Activated naive CD8-positive, alpha-beta T cell treated with anti-CD3 and anti-CD28 coated beads, Interleukin-2, amount 10 ng/mL, durations not matched to agents 7 days and 5 days (primary cell): Measurements from ENCODE around the gene WDFY4. TPM values are rescaled to one million over a fixed set of nuclear protein-coding genes. Genes with fewer than 3 reads are reported as not detected.

Experiments
- ATAC-seq: fragments of 150-1000 bp; cut with Tn5 transposase; one replicate; pipeline ENCODE4 v1.10.0; 2021; ENCODE audit warnings: low read depth, moderate library complexity
- POLR2A ChIA-PET: fragments of 350-600 bp; sonication (Branson Sonifier 250); formaldehyde crosslinking; loops from one replicate; lab custom pipeline; 2021; ENCODE audit warnings: antibody characterized with exemption; lab: Charles Lee
- DNase-seq: peaks from one replicate; pipeline ENCODE4 v3.0.0; 2021
- H3K27ac Mint-ChIP-seq: one replicate; pipeline ENCODE4 v1.8.0; 2022; ENCODE audit warnings: mild to moderate bottlenecking, mixed read lengths
- H3K27me3 Mint-ChIP-seq: one replicate; pipeline ENCODE4 v1.8.0; 2022; ENCODE audit warnings: mild to moderate bottlenecking, moderate library complexity, mixed read lengths
- H3K36me3 Mint-ChIP-seq: one replicate; pipeline ENCODE4 v1.8.0; 2021; ENCODE audit warnings: mild to moderate bottlenecking, mixed read lengths
- H3K4me1 Mint-ChIP-seq: one replicate; pipeline ENCODE4 v1.8.0; 2021; ENCODE audit warnings: mixed read lengths
- H3K4me3 Mint-ChIP-seq: one replicate; pipeline ENCODE4 v1.8.0; 2022; ENCODE audit warnings: mild to moderate bottlenecking, moderate library complexity, mixed read lengths
- H3K9me3 Mint-ChIP-seq: one replicate; pipeline ENCODE4 v1.8.0; 2021; ENCODE audit warnings: mixed read lengths
- total RNA-seq, 2 experiments: library from RNA; stranded (reverse); gene quantifications; one replicate each; pipeline ENCODE4 v1.2.3, GENCODE V29; 2021

The WDFY4 gene
- total RNA-seq, 2 experiments from 2014 or later, result 1.5 to 2.4 TPM

- no peak overlapping the region for H3K27ac Mint-ChIP-seq
- ATAC-seq (no peak), DNase-seq (no peak)
- H3K4me3 Mint-ChIP-seq, result no peak overlapping the region
- POLR2A ChIA-PET, result no interaction called here
- H3K9me3 Mint-ChIP-seq, result no peaks in the 10 kb centered on the region
- H3K4me1 Mint-ChIP-seq, result no peaks in the 10 kb centered on the region
- no peaks in the 10 kb centered on the region for H3K27me3 Mint-ChIP-seq
- no peaks in the 10 kb centered on the region for H3K36me3 Mint-ChIP-seq
These were observed 39.5 kb downstream of the WDFY4 start for GRCh38 chr10:48724127-48724526.

GRCh38 chr10:48725708-48726107, 41.0 kb downstream of the WDFY4 start:
- H3K4me3 Mint-ChIP-seq, result no peak overlapping the region
- H3K27ac Mint-ChIP-seq, result no peak overlapping the region
- no peaks in the 10 kb centered on the region for H3K9me3 Mint-ChIP-seq
- no peaks in the 10 kb centered on the region for H3K27me3 Mint-ChIP-seq
- no peaks in the 10 kb centered on the region for H3K4me1 Mint-ChIP-seq
- ATAC-seq (no peak), DNase-seq (no peak)
- no peaks in the 10 kb centered on the region for H3K36me3 Mint-ChIP-seq
- POLR2A ChIA-PET, result no interaction called here

DNA sequence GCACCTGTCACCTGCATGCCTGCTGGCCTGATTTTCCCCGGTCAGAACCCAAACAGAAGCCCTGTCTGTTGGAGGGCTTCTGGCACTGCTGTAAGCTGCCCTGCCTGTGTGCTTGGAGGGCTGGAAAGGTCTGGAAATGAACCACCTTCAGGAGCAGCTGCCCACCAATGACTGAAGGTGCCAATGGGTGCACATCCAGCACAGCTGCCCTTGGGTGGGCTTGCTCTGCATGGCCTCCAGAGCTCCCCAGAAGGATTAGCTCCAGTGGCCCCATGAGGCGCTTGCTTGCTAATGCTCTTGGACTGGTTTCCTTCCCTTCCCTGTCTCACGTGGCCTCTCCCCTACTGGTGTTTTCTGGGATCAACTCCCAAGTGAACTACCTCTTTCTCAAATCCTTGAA, 43.2 kb downstream of the WDFY4 start:
- H3K27me3 Mint-ChIP-seq, result no peaks in the 10 kb centered on the region
- H3K27ac Mint-ChIP-seq, result no peak overlapping the region
- no peak for ATAC-seq

GRCh38 chr10:48729222-48729621, 44.5 kb downstream of the WDFY4 start:
- no peaks in the 10 kb centered on the region for H3K36me3 Mint-ChIP-seq
- H3K4me1 Mint-ChIP-seq, result no peaks in the 10 kb centered on the region
- no peaks in the 10 kb centered on the region for H3K27me3 Mint-ChIP-seq
- no peak overlapping the region for H3K27ac Mint-ChIP-seq
- H3K4me3 Mint-ChIP-seq, result no peak overlapping the region
- no peak for ATAC-seq
- no peak for DNase-seq
- POLR2A ChIA-PET, result no interaction called here
- no peaks in the 10 kb centered on the region for H3K9me3 Mint-ChIP-seq

More for the DNA sequence above, 43.2 kb downstream of the WDFY4 start:
- POLR2A ChIA-PET, result no interaction called here
- no peak for DNase-seq
- H3K4me3 Mint-ChIP-seq, result no peak overlapping the region
- H3K4me1 Mint-ChIP-seq, result no peaks in the 10 kb centered on the region
- no peaks in the 10 kb centered on the region for H3K9me3 Mint-ChIP-seq
- H3K36me3 Mint-ChIP-seq, result no peaks in the 10 kb centered on the region

- Mint-ChIP-seq H3K36me3 (no peaks in the 10 kb centered on the region), H3K9me3 (no peaks in the 10 kb centered on the region), H3K27me3 (no peaks in the 10 kb centered on the region), H3K27ac (no peak overlapping the region), H3K4me1 (no peaks in the 10 kb centered on the region), H3K4me3 (no peak overlapping the region)
- DNase-seq (no peak), ATAC-seq (no peak)
- POLR2A ChIA-PET, result no interaction called here
These were observed 45.3 kb downstream of the WDFY4 start for GRCh38 chr10:48729941-48730457.

- no peaks in the 10 kb centered on the region for H3K9me3 Mint-ChIP-seq
- no peak for DNase-seq
- no peaks in the 10 kb centered on the region for H3K4me1 Mint-ChIP-seq
- H3K4me3 Mint-ChIP-seq, result no peak overlapping the region
- peaks cover 2% of the 10 kb centered on the region for H3K27me3 Mint-ChIP-seq
- H3K36me3 Mint-ChIP-seq, result no peaks in the 10 kb centered on the region
- no peak overlapping the region for H3K27ac Mint-ChIP-seq
- ATAC-seq, result no peak
- POLR2A ChIA-PET, result no interaction called here
These were observed 46.5 kb downstream of the WDFY4 start for GRCh38 chr10:48731141-48731540.

DNA sequence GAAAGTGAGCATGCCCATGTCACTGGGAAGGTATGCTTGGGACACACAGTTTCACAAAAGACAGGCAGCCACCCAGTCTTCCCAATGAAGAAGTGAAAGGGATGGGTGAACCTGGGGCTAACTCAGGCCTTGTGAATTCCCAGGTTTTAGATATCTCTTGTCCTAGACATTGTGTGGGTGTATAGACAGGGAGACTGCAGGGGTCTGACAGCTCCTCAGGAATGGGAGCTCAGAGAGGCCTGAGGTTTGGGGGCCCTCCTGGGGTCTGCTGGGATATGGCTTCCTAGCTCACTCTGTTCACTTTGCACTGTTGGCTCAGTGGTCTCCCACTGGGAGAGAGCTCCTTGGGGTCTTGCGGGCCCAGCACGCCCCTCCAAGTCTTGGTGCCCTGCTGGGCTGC, 47.0 kb downstream of the WDFY4 start:
- no peak overlapping the region for H3K4me3 Mint-ChIP-seq
- H3K9me3 Mint-ChIP-seq, result no peaks in the 10 kb centered on the region
- no peak for ATAC-seq
- DNase-seq, result no peak
- H3K27ac Mint-ChIP-seq, result no peak overlapping the region
- no peaks in the 10 kb centered on the region for H3K36me3 Mint-ChIP-seq
- peaks cover 2% of the 10 kb centered on the region for H3K27me3 Mint-ChIP-seq
- POLR2A ChIA-PET, result no interaction called here
- H3K4me1 Mint-ChIP-seq, result no peaks in the 10 kb centered on the region

DNA sequence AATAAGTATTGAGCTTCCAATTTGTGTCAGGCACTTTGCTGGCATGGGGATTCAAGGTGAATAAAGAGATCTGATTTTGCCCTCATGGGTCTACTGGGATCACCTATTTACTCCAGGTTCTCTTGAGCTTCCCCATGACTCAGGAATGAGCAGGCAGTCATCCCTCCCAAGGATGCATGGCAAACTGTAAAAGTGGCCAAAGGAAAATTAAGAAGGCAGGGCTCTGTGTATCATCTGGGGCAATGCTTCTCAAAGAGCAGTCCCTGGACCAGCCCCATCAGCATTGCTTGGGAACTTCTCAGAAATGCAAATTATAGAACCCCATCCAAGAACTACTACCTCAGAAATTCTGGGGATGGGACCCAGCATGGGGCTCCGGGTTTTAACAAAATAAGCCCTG, 48.7 kb downstream of the WDFY4 start:
- H3K9me3 Mint-ChIP-seq, result no peaks in the 10 kb centered on the region

DNA sequence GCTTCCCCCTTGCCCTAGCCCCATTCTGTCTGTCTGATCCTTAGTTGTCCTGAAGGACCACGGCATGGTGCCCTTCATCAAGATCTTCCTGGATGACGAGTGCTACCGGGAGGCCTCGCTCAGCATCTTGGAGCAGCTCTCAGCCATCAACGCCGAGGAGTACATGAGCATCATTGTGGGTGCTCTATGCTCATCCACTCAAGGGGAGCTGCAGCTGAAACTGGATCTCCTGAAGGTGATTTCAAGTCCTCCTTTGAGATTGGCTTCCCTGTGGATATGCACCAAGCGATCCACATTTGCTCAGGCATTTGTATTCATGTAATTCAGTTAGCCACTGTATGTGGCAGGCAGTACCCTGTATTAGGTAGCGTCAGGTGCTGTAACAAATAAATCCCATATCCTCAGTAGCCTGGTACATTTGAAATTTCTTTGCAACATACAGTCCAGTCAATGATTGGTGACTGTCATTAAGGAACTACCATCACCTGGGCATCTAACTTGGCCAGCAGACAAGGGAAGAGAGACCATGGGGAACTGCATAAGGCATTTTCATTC, 51.2 kb downstream of the WDFY4 start:
- ATAC-seq, result no peak
- no peak for DNase-seq
- Mint-ChIP-seq H3K4me1 (no peaks in the 10 kb centered on the region), H3K27me3 (peaks cover 4% of the 10 kb centered on the region), H3K9me3 (no peaks in the 10 kb centered on the region), H3K27ac (no peak overlapping the region), H3K36me3 (no peaks in the 10 kb centered on the region), H3K4me3 (no peak overlapping the region)
- POLR2A ChIA-PET, result no interaction called here

More for the DNA sequence above, 48.7 kb downstream of the WDFY4 start:
- Mint-ChIP-seq H3K4me3 (no peak overlapping the region), H3K27ac (no peak overlapping the region), H3K4me1 (no peaks in the 10 kb centered on the region), H3K27me3 (peaks cover 4% of the 10 kb centered on the region), H3K36me3 (no peaks in the 10 kb centered on the region)
- DNase-seq (no peak), ATAC-seq (no peak)
- POLR2A ChIA-PET, result no interaction called here

- ATAC-seq, result no peak
- Mint-ChIP-seq H3K27me3 (peaks cover 7% of the 10 kb centered on the region), H3K27ac (no peak overlapping the region), H3K4me1 (no peaks in the 10 kb centered on the region), H3K36me3 (no peaks in the 10 kb centered on the region), H3K9me3 (no peaks in the 10 kb centered on the region), H3K4me3 (no peak overlapping the region)
- DNase-seq, result no peak
- POLR2A ChIA-PET, result no interaction called here
These were observed 51.9 kb downstream of the WDFY4 start for GRCh38 chr10:48736596-48736995.

DNA sequence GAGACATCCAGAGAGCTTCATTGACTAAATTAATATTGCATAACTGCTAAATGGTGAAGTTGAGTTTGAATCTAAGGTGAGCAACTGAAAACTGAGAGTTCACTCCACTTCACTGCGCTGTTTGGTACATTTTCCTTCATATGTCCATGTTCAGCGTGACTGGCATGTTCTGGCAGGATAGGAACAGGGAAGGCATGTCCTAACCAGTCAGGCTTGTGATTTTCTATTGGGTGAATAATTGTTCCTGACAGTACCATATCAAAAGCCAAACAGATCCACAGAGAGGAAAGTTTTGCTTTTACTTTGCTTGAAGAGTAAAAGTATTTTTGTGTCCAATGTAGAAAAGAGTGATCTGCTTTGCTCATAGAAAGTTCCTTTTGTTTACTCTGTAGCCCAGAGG, 53.2 kb downstream of the WDFY4 start:
- Mint-ChIP-seq H3K27me3 (peaks cover 9% of the 10 kb centered on the region), H3K4me3 (no peak overlapping the region), H3K36me3 (no peaks in the 10 kb centered on the region), H3K9me3 (no peaks in the 10 kb centered on the region), H3K4me1 (no peaks in the 10 kb centered on the region), H3K27ac (no peak overlapping the region)
- no peak for ATAC-seq
- POLR2A ChIA-PET, result no interaction called here
- DNase-seq, result no peak

- H3K9me3 Mint-ChIP-seq, result no peaks in the 10 kb centered on the region
- H3K27ac Mint-ChIP-seq, result no peak overlapping the region
- no peak for DNase-seq
- no peaks in the 10 kb centered on the region for H3K4me1 Mint-ChIP-seq
- H3K36me3 Mint-ChIP-seq, result no peaks in the 10 kb centered on the region
- no peak for ATAC-seq
- POLR2A ChIA-PET, result no interaction called here
- peaks cover 9% of the 10 kb centered on the region for H3K27me3 Mint-ChIP-seq
- H3K4me3 Mint-ChIP-seq, result no peak overlapping the region
These were observed 54.5 kb downstream of the WDFY4 start for GRCh38 chr10:48739170-48739569.

DNA sequence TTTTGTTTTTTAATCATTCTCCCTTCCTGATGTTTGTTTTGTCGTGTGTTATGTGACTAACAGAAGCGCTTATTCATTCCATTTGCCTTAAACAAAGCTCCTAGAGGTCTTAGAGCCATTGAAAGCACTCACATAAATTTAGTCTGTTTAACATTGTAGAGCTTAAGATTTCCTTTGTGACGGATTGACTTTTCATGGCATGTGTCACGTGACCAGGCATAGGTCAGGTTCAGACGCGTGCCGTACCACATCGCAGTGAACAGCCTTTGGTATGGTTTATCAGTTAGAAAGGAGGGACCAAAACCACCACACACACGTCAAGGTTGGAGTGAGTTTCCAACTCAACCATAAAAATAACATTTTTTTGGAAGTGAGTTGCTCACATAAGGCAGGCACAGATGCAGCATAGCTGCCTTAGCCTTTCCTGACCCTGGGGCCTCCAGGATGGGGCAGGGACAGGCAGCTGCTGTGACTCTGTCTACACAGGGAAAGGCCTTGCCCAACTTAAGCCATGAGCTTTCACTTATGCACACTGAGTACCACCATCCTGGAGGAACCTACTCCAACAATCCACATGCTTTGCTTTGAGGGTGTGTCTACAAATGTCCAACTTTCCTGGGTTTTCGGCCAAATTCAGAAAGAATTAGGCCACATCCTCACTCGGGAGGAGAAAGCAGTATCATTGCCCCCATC, 55.5 kb downstream of the WDFY4 start:
- no peak overlapping the region for H3K4me3 Mint-ChIP-seq
- no peaks in the 10 kb centered on the region for H3K36me3 Mint-ChIP-seq
- no peak for ATAC-seq
- DNase-seq, result no peak
- no peaks in the 10 kb centered on the region for H3K9me3 Mint-ChIP-seq
- H3K27me3 Mint-ChIP-seq, result peaks cover 9% of the 10 kb centered on the region
- H3K27ac Mint-ChIP-seq, result no peak overlapping the region
- H3K4me1 Mint-ChIP-seq, result no peaks in the 10 kb centered on the region
- POLR2A ChIA-PET, result no interaction called here

DNA sequence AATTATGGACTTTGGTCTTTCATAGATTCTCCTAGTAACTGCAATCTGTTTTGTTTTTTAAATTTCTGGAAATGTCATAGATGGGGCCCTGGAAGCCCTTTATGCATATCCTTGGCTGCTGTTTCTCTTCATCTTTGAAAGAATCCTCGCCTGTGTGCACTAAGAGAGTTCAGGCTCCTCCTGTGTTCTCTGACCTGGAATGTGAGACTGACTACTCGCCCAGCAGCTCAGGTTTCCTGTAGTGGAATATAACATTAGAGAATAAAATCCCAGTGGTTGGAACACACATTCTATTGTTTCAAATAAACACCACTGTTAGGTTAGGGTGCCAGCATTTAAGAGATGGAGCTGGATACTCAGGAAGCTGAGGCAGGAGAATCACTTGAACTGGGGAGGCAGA, 56.3 kb downstream of the WDFY4 start:
- Mint-ChIP-seq H3K9me3 (no peaks in the 10 kb centered on the region), H3K4me3 (no peak overlapping the region)
- POLR2A ChIA-PET, result no interaction called here

More for the DNA sequence above, 56.3 kb downstream of the WDFY4 start:
- Mint-ChIP-seq H3K27ac (no peak overlapping the region), H3K4me1 (no peaks in the 10 kb centered on the region), H3K27me3 (peaks cover 7% of the 10 kb centered on the region), H3K36me3 (no peaks in the 10 kb centered on the region)
- DNase-seq, result no peak
- no peak for ATAC-seq
